NCI-H1417 treated with DMSO at 0.1 percent for 48 hours (cell line): Measurements from ENCODE around the gene MFSD6.
A peak's percentile ranks its signal among the peaks of the same experiment; 100 is the strongest.
"Not testable (repeated sequence)": the region's sequence is repeated elsewhere in the genome, so short reads cannot be mapped to it uniquely, and the experiment has no call there.

Source experiments
- DNase-seq: peaks from one replicate; lab custom pipeline; 2025; lab: John Stamatoyannopoulos, UW

MFSD6 gene

DNA sequence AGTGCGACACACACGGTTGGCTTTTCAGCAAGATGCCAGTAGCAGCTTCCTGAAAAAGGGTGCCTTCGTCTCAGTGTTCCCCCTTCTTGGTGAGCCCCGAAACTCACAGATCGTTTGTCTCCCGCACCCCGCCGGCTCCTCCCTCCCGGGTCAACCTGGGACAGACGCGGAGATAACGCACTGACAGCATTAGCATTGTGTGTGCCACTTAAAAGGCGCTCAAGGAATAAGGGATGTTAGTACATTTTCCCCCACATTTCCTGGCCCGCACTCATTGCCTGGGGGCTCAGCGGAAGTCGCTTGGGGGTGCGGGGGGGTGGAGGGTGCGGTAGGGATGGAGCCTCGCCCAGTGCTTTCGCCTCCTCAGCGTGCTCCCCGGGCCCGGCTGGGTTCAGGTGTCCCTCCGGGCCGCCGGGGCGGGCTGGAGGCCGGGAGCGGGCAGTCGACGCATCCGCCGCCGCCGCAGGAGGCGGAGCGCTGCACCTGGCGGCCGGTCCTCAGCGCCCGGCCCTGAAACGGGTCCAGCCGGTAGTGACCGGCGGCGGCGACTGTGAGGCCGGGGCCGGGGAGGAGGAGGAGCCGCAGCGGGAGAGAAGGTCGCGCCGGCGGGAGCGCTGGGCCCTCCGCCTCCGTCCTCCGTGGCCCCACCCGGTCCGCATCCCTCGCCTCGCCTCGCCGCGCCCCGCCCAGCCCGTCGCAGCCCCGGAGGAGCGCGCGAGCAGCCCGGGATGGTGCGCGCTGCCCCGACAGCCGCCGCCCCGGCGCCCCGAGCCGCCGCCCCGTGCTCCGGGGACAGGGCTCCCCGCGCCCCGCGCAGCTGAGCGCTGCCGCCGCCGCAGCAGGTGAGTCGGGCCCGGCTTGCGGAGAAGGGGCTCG is at the start of gene MFSD6:
Gene MFSD6, plus strand, starts transcription at position 694 of the 876 bp plus-strand sequence. CDS start 27,675 bp downstream, outside the sequence.
- no peak for DNase-seq

DNA sequence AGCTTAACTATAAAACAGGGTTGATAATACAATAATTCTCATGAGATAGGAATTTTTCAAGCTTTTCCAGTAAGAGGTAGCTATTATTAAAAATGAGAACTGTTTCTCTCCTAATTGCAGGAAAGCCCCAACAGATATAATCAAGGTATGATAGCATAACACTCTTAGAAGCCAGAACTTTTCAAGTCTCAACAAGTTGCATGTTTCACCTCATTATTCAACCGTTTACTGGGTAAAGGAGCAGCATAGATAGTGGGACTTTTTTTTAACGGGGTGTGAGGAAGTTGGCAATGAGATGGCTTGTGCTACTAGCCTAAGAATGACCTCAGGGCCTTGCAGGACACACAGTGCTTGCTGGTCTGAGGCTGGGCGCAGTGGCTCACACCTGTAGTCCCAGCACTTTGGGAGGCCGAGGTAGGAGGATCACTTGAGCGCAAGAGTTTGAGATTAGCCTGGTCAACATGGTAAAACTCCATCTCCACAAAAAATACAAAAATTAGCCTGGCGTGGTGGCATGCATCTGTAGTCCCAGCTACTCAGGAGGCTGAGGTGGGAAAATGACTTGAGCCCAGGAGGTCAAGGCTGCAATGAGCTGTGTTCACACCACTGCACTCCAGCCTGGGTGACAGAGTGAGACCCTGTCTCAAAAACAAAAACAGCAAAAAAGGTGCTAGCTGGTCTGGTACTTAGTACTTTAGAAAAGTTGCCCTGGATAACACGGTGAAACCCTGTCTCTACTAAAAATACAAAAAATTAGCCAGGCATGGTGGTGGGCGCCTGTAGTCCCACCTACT is 49.3 kb upstream of the MFSD6 start:
- not testable (repeated sequence) for DNase-seq

DNA sequence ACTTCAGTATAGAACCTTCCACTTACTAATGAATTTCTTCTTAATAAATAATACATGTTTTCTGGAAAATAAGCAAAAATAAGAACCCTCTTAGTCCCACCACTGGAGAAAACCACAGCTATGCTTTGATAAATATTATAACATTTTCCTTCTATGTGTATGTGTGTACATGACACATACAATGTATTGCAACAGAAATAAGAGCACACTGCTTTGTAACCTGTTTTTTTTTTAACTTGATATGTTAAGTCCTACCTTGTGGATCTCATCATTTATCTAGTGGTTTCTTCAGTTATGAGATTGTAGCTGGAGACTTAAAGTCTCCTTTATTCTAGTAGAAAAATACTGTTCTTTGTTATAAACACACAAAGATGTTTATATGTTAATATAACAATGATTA is 47.6 kb upstream of the MFSD6 start:
- DNase-seq: no peak

DNA sequence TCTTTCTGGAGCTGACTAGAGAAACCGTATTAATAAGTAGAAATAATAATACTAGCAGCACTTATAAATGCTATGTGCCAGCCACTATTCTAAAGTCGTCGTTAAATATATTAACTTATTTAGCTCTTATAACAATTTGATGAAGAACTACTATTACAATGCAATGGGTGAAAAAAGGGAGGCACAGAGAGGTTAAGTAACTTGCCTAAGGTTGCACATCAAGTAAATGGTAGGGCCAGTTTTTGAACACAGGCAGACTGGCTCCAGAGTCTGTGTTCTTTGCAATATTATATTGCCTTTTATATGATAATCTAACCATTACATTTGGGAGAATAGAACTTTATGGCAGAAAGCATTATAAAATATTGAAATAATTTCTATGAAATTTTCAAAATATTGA is 47.2 kb upstream of the MFSD6 start:
- no peak for DNase-seq

DNA sequence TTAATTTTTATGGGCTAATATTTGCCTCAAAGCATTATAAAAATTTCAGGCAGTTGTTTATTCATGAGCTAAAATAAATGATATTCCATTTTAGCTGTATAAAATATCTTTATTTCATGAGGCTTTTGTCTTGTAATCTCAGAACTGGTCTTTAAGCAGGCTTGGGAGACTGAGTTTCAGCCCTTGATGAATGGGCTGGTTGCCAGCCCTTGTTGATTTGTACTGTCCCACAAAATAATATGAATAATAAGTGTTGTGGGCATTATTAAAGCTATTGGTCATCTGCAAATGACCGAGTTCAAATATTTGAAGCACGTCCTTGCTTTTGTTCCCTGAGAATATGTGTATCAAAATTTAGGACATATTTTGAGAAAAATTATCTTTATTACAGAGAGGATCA is 46.6 kb upstream of the MFSD6 start:
- no peak for DNase-seq

DNA sequence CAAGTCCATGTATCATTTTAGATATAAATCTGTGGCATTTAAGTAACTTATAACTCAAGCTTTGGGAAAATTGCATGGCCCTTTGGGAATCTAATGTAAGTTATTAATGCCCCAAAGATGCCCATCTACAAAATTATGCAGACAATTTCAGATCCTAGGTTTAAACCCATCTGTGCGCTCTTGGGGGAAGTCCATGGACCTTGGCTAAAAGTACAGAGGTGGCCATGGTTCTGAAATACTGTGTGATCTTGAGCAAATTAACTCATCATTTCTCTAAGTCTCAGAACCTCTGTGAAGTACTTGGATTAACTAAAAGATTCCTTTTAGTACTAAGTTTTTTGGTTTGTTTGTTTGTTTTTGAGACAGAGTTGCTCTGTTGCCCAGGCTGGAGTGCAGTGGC is 45.3 kb upstream of the MFSD6 start:
- DNase-seq: no peak

DNA sequence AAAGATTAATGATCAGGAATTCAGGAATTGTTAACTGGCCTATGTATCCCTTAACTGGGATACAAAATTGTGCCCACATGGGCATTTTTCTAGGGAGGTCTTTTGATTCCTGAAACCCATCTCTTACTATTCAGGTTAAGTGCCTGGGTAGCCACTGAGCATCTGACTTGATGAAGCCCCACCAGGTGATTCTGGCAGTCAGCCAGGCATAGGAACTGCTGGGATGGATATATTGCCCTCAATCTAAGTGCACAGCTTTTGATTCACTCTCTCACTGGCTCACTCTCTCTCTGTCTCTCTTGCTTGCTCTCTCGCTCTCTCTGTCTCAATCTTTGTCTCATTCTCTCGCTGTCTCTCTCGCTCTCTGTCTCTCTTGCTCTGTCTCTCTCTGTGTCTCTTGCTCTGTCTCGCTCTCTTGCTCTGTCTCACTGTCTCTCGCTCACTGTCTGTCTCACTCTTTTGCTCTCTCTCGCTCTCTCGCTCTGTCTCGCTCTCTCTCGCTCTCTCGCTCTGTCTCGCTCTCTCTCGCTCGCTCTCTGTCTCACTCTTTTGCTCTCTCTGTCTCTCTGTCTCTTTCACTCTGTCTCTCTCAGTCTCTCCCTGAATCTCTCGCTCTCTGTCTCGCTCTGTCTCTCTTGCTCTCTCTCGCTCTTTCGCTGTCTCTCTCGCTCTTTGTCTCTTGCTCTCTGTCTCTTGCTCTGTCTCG is 42.5 kb upstream of the MFSD6 start:
- no peak for DNase-seq

DNA sequence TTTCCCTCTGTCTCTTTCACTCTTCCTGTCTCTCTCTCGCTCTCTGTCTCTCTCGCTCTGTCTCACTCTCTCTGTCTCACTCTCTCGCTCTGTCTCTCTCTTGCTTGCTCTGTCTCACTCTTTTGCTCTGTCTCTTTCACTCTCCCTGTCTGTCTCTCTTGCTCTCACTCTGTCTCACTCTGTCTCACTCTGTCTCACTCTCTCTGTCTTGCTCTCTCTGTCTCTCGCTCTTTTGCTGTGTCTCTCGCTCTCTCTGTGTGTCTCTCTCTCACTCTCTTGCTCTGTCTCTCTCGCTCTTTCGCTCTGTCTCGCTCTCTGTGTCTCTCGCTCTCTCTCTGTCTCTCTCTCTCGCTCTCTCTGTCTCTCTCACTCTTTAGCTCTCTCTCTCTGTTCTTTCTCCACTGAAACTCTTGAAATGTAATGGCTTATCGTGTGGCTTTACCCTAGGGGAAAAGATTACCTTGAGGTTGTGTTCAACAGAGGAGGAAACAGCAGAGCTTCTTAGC is 41.9 kb upstream of the MFSD6 start:
- DNase-seq: no peak

DNA sequence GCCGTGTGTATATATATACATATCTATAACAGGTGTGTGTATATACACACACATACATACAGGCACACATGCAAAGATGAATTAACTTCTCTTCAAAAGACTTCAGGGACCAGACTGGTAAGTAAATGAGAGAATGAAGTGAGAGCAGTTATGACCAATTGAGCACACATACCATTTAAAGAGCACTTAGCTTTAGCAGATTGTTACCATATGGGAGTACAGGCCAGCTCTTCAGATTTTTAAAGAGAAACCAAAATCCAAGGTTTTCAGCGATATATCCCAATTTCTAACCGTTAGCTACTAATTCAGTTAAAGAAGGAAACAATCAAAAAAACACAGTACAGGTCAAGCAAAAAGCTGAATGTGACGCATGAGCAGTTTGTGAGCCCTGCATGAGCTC is 41.1 kb upstream of the MFSD6 start:
- DNase-seq: no peak

DNA sequence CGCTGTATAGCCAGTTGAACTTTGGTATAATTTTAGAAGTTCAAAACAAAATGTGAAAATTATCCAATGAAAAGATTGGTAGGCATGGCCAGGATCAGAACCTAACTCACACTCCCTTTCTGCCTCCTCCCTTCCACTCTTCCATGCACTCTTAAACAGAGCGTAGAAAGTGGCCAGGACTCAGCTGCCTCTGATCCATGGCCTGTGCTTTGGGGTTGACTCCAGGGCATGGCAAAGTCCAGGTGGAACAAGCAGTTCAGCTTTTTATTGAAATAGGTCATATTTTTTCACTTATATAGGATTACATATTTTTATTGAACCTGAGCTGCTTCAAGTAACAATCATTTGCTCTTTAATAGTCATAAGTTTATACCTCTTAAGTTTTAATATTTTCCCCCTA is 38.5 kb upstream of the MFSD6 start:
- no peak for DNase-seq

DNA sequence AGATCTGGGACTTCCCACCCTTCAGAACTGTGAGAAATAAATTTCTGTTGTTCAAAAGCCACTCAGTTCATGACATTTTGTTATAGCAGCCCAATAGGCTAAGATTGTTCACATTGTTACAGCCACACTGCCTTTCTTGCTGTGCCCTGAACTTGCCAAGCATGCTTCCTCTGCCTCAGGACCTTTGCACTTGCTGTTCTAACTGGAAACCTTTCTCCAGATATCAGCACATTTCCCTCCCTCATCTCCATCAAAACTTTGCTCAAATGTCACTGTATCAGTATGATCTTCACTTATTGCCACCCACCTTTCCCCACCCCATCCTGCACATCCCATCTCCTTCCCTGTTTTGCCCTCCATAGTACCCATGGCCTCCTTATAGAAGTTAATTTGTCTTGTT is 32.1 kb upstream of the MFSD6 start:
- DNase-seq: no peak

DNA sequence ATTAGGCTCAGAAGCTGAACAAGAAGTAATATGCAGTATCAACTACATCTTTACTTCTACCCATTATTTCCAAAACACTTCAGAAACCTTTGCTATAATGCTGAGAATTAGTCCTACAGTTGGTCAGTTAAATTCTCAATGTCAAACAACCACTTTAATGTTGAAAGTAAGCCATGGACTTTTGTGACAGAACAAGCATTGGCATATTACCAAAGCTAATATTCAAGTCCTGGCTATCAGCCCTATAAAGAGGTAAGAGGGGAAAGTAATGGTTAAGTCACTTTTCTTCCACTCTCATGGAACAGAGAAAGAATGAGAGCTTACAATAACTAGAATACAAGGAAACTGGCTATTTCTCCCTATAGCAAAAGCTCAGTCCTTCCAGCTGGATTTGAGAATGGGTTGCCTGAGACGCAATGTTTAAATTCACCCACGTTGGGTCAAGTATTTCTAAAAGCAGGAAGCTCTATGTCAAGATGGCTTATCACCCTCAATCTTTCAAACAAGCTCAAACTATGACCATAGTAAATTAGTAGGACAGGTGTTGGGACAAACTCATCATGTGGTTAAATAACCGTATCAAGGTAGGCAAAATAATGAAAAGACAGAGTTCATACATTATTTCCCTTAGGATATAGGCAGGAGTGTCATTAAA is 31.4 kb upstream of the MFSD6 start:
- no peak for DNase-seq

DNA sequence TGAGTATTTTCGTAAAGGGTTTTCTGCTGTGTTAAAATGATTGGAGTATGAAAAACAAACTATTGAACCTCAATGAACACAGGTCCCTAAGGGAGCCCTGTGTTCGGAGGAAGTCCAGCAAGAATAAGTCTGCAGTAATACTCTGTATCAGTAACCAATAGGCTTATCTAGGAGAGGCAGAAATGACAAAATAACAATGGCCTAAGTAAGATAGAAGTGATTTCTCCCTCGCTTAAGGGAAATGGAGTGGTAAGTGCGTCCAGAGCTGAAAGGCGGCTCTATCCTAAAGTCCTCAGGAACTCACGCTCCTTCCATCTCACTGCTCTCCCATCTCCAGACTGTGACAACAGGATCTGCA is 29.3 kb upstream of the MFSD6 start:
- no peak for DNase-seq

DNA sequence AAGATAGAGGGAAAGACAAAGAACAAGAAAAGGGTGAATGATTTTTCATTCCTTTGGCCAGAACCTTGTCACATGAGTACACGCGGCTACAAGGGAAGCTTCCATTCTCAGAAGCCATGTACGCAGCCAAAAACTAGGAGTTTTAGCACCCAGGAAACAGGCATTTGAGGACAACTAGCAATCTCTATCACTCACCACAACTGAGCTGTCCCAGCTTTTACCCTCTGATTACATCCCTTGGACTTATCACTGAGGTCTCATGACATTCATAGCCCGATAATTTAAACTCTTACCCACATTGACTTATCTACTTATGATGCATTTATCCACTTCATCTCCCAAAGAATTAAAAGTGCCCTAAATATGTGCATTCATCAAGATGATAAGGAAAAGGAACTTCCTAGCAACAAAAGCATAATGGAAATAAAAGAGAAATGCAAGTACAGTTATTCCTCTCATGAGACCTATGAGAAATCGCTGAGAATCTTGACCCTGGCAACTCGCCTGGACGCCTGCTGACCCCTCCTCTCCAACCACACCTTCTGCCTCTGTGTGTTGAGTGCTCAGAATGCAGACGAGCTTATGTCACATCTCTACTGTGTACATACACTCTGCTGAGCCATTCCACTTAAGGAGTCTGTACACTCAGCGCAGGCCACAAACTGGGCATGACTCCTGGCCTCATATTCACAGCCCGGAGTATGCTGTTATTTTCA is 28.7 kb upstream of the MFSD6 start:
- DNase-seq: peak; percentile 18

DNA sequence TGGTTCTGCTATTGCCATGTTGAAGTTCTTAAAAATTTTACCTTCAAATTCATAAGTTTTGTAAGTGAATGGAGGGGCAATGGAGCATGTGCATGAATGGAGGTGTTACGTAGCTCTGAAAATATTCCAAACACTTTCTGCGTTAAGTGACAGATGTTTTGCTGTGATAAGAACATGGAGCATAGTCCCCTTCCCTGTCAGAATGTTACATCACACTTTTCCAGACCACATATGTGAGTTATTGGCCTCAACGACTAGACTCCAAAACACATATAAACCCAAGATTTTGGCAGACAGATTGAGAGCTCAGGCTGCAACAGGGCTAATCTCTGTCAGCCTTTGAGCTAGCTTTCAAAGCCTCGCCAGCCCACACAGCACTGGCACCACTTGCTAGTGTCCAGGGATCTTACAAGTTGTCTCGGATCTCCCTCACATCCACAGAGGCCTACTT is 27.2 kb upstream of the MFSD6 start:
- no peak for DNase-seq

DNA sequence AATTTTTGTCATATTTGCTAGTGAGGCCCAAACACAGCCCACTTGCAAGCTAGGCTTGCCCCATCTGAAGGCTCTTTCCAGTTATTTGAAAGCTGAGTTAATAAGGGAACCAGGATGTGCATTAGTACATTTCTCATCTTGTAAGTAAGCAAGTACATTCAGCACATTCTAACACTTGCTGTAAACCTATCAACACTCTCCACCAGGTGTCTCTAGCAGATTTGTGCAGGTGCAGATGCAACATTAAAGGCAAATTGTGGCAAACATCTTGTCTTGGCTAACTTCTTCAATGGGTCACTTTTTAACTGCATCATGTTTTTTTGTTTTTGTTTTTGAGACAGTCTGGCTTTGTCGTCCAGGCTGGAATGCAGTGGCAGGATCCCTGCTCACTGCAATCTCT is 25.3 kb upstream of the MFSD6 start:
- no peak for DNase-seq

DNA sequence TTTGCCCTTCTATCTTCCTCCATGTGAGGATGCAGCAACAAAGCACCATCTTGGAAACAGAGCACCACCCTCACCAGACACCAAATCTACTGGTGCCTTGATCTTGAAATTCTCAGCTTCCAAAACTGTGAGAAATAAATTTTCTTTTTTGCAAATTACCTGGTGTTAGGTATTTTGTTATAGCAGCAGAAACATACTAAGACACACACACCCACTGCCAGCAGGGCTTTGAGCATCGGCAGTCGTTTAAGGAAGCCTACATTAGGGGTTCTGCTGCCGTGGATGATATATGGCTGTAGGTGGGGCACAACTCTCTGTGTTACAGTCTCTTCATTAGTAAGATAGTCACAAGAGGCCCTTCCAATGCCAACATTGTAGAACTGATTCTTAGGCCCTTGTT is 20.7 kb upstream of the MFSD6 start:
- DNase-seq: no peak

DNA sequence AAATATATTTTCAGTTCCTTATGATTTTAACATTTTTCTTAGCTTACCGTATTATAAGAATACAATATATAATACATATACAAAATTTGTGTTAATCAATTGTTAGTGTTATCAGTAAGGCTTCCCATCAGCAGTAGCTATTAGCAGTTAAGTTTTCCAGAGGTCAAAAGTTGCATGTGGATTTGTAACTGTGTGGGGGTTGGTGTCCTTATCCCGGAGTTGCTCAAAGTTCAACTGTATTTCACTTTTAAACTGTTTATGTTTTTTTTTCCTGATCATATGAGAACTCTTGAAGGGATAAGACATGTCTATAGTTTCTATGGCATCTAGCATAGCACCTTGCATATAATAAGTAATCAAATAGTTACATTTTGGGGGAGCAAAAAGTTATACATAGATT is 11.9 kb upstream of the MFSD6 start:
- DNase-seq: no peak

DNA sequence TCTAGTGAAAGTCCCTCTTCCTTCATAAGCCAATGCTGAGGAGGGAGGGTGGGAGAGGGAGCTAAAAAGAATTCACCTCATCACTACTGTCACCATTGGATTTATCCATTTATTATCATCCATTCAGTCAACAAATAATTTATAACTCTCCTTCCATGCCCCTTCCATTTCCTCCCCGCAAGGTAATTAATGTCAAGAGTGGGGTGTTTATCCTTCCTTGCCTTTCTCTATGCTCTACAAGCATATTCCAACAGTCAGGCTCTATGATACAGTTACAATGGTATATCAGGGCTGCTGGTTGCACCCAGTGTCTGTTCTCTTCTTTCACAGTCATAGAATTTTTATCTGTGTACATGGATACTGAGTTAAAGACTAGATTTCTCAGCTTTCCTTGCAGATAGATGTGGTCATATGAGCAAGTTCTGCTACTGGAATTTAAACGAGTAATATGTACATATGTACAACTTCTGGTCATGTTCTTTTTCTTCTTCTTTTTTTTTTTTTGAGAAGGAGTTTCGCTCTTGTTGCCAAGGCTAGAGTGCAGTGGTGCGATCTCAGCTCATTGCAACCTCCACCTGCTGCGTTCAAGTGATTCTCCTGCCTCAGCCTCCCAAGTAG is 5.1 kb upstream of the MFSD6 start:
- no peak for DNase-seq

DNA sequence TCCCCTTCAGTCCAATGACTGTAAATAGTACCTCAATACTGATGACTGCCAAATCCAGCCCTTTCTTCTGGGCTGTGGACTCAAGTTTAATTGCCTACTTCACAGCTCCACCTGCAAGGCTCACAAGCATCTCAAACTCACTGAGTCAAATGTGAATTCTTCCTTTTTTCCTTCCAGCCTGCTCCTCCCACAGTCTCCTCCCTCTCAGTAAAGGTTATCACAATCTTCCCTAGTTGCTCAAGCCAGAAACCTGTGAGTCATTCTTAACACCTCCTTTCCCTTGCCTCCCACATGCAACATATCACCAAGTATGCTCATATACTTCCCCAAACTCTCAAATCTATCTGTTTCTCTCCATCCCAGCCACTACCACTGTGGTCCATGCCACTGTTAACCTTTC is 3.7 kb upstream of the MFSD6 start:
- DNase-seq: no peak

DNA sequence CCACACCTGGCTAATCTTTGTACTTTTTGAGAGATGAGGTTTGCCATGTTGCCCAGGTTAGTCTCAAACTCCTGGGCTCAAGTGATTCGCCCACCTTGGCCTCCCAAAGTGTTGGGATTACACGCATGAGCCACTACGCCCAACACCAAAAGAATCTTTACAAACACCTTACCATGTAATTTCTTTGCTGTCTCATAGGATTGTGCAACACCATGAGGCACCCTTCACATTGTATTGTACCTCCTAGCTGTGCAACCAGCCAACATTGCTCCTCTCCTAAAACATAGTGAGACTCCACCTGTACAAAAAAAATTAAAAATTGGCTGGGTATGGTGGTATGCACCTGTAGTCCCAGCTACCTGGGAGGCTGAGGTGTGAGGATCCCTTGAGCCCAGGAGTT is 3.1 kb upstream of the MFSD6 start:
- no peak for DNase-seq
